ENCODE results near the gene ISOC2.

The ISOC2 gene

GRCh38 chr19:55434356-55434919 is 27.0 kb downstream of the ISOC2 start:
- no peak for DNase-seq (ENCODE audit: low read depth)
- no peak overlapping the region for H3K4me3 ChIP-seq (ENCODE audit: low read length)
- no peak for TF ChIP-seq CTCF (conservative IDR thresholded peaks at IDR 0.05; ENCODE audit: low read length)

- TF ChIP-seq CTCF (conservative IDR thresholded peaks at IDR 0.05; ENCODE audit: low read length), result no peak
- H3K4me3 ChIP-seq (ENCODE audit: low read length), result no peak overlapping the region
- no peak for DNase-seq (ENCODE audit: low read depth)
These were observed 28.1 kb downstream of the ISOC2 start for GRCh38 chr19:55433292-55433691.

- H3K4me3 ChIP-seq (ENCODE audit: low read length), result no peak overlapping the region
- no peak for DNase-seq (ENCODE audit: low read depth)
- no peak for TF ChIP-seq CTCF (conservative IDR thresholded peaks at IDR 0.05; ENCODE audit: low read length)
These were observed 29.0 kb downstream of the ISOC2 start for GRCh38 chr19:55432241-55432959.

GRCh38 chr19:55431183-55431582 is 30.3 kb downstream of the ISOC2 start:
- no peak for TF ChIP-seq CTCF (conservative IDR thresholded peaks at IDR 0.05; ENCODE audit: low read length)
- no peak for DNase-seq (ENCODE audit: low read depth)
- no peak overlapping the region for H3K4me3 ChIP-seq (ENCODE audit: low read length)

GRCh38 chr19:55426042-55426441 is 35.4 kb downstream of the ISOC2 start:
- TF ChIP-seq CTCF (conservative IDR thresholded peaks at IDR 0.05; ENCODE audit: low read length), result no peak
- no peak for DNase-seq (ENCODE audit: low read depth)
- no peak overlapping the region for H3K4me3 ChIP-seq (ENCODE audit: low read length)

GRCh38 chr19:55424518-55424917 is 36.9 kb downstream of the ISOC2 start:
- no peak overlapping the region for H3K4me3 ChIP-seq (ENCODE audit: low read length)
- TF ChIP-seq CTCF (conservative IDR thresholded peaks at IDR 0.05; ENCODE audit: low read length), result no peak
- DNase-seq (ENCODE audit: low read depth), result no peak

Data from AG10803 (cell line).